Measurements from ENCODE around the gene DGCR8. TPM values are rescaled to one million over a fixed set of nuclear protein-coding genes. Genes with fewer than 3 reads are reported as not detected.

Gene DGCR8
- total RNA-seq, 1 donor from 2014 or later: 15.4 TPM

- DNase-seq (no peak), ATAC-seq (ENCODE audit: poor library complexity) (no peak)
- intact Hi-C loops (cut with DNase I): no loop called here
These were observed 48.5 kb downstream of the DGCR8 start for GRCh38 chr22:20128619-20128901.

GRCh38 chr22:20128902-20129746, 49.1 kb downstream of the DGCR8 start:
- ATAC-seq (ENCODE audit: poor library complexity) (no peak), DNase-seq (no peak)
- intact Hi-C loops (cut with DNase I): no loop called here

- intact Hi-C loops (cut with DNase I): no loop called here
- no peak for ATAC-seq (ENCODE audit: poor library complexity)
- DNase-seq: no peak
These were observed 49.6 kb downstream of the DGCR8 start for GRCh38 chr22:20129747-20130014.

GRCh38 chr22:20130319-20130718, 50.3 kb downstream of the DGCR8 start:
- DNase-seq (no peak), ATAC-seq (ENCODE audit: poor library complexity) (no peak)
- intact Hi-C loops (cut with DNase I): no loop called here

- intact Hi-C loops (cut with DNase I): no loop called here
- DNase-seq (peak; percentile 94), ATAC-seq (ENCODE audit: poor library complexity) (peak; percentile 92)
These were observed 50.9 kb downstream of the DGCR8 start for GRCh38 chr22:20130731-20131596.

GRCh38 chr22:20131597-20131858, 51.5 kb downstream of the DGCR8 start, which contains the start of gene ZDHHC8:
TSS of gene ZDHHC8 (plus strand) at chr22:20131804. CDS start at chr22:20131948, 144 bp downstream.
- intact Hi-C loops (cut with DNase I): no loop called here
- peak; percentile 52 for ATAC-seq (ENCODE audit: poor library complexity)
- peak; percentile 65 for DNase-seq

- ATAC-seq (ENCODE audit: poor library complexity): no peak
- intact Hi-C loops (cut with DNase I): no loop called here
- DNase-seq: peak; percentile 68
These were observed 52.0 kb downstream of the DGCR8 start for GRCh38 chr22:20131859-20132685.

- ATAC-seq (ENCODE audit: poor library complexity) (no peak), DNase-seq (no peak)
- intact Hi-C loops (cut with DNase I): no loop called here
These were observed 52.7 kb downstream of the DGCR8 start for GRCh38 chr22:20132686-20133246.

- ATAC-seq (ENCODE audit: poor library complexity) (no peak), DNase-seq (no peak)
- intact Hi-C loops (cut with DNase I): no loop called here
These were observed 54.0 kb downstream of the DGCR8 start for GRCh38 chr22:20133930-20134549.

- intact Hi-C loops (cut with DNase I): no loop called here
- DNase-seq: no peak
- no peak for ATAC-seq (ENCODE audit: poor library complexity)
These were observed 55.2 kb downstream of the DGCR8 start for GRCh38 chr22:20135265-20135664.

GRCh38 chr22:20135806-20136602, 56.0 kb downstream of the DGCR8 start:
- intact Hi-C loops (cut with DNase I): no loop called here
- DNase-seq (no peak), ATAC-seq (ENCODE audit: poor library complexity) (no peak)

- no peak for DNase-seq
- no peak for ATAC-seq (ENCODE audit: poor library complexity)
These were observed 56.5 kb downstream of the DGCR8 start for GRCh38 chr22:20136603-20136873.

GRCh38 chr22:20137113-20137512, 57.1 kb downstream of the DGCR8 start:
- no peak for DNase-seq
- ATAC-seq (ENCODE audit: poor library complexity): no peak
- intact Hi-C loops (cut with DNase I): no loop called here

More at GRCh38 chr22:20136603-20136873, 56.5 kb downstream of the DGCR8 start:
- intact Hi-C loops (cut with DNase I): no loop called here

- intact Hi-C loops (cut with DNase I): no loop called here
- ATAC-seq (ENCODE audit: poor library complexity): peak; percentile 76
- peak; percentile 76 for DNase-seq
These were observed 57.8 kb downstream of the DGCR8 start for GRCh38 chr22:20137671-20138416.

- ATAC-seq (ENCODE audit: poor library complexity) (peak; percentile 51), DNase-seq (no peak)
- intact Hi-C loops (cut with DNase I): no loop called here
These were observed 58.3 kb downstream of the DGCR8 start for GRCh38 chr22:20138417-20138738.

- ATAC-seq (ENCODE audit: poor library complexity) (peak; percentile 12), DNase-seq (no peak)
- intact Hi-C loops (cut with DNase I): no loop called here
These were observed 58.8 kb downstream of the DGCR8 start for GRCh38 chr22:20138868-20139267.

GRCh38 chr22:20139391-20140106, 59.5 kb downstream of the DGCR8 start:
- intact Hi-C loops (cut with DNase I): no loop called here
- no peak for DNase-seq
- ATAC-seq (ENCODE audit: poor library complexity): no peak

All from Right ventricle myocardium superior (tissue), 1 donor.